Heart right ventricle (tissue), 16 donors: ENCODE results near the gene PDHA1. TPM values are rescaled to one million over a fixed set of nuclear protein-coding genes. Genes with fewer than 3 reads are reported as not detected.

Source experiments
- ATAC-seq, 8 donors: fragments of 200-7000 bp; cut with Tn5 transposase; one replicate each; pipeline ENCODE4 v1.9.1; 2020; ENCODE audit warnings: mild to moderate bottlenecking in 8 of 8, moderate library complexity in 8 of 8, moderate number of reproducible peaks in 1 of 8
- DNase-seq, 2 donors: peaks; one replicate each; pipeline ENCODE4 v3.0.0-alpha.2; 2020
- H3K27ac ChIP-seq, 10 donors: fragments of 200-600 bp; sonication (generic) in 2 of 10; one replicate each; pipeline versions ENCODE4 v1.5.0 to v1.8.0; 2020 to 2022; ENCODE audit warnings: mild to moderate bottlenecking in 3 of 10
- H3K27me3 ChIP-seq, 7 donors: fragments of 200-600 bp; one replicate each; pipeline ENCODE4 v1.8.0; 2021 to 2022; ENCODE audit warnings: mild to moderate bottlenecking in 2 of 7
- H3K36me3 ChIP-seq, 9 donors: fragments of 200-600 bp; sonication (generic) in 1 of 9; one replicate each; pipeline versions ENCODE4 v1.5.0 to v1.8.0; 2020 to 2022; ENCODE audit warnings: mild to moderate bottlenecking in 2 of 9
- H3K4me1 ChIP-seq, 9 donors: fragments of 200-600 bp; sonication (generic) in 1 of 9; one replicate each; pipeline versions ENCODE4 v1.5.0 to v1.8.0; 2020 to 2022; ENCODE audit warnings: mild to moderate bottlenecking in 4 of 9
- H3K4me3 ChIP-seq, 10 donors: fragments of 200-600 bp; sonication (generic) in 2 of 10; one replicate each; pipeline versions ENCODE4 v1.5.0 to v1.8.0; 2020 to 2022; ENCODE audit warnings: mild to moderate bottlenecking in 7 of 10, moderate library complexity in 2 of 10
- H3K9me3 ChIP-seq, 11 donors: fragments of 200-600 bp in 10 of 11; sonication (generic) in 2 of 11; one replicate each; pipeline versions ENCODE4 v1.5.0 to v1.8.0; 2013 to 2022; ENCODE audit warnings: mild to moderate bottlenecking in 2 of 11, control low read depth in 1 of 11, moderate library complexity in 1 of 11
- CTCF ChIP-seq, 9 donors: fragments of 200-600 bp; sonication (generic) in 2 of 9; IDR thresholded peaks; one replicate each; pipeline versions ENCODE4 v1.5.0 to v1.8.0; 2021 to 2022; ENCODE audit warnings: antibody characterized with exemption in 9 of 9, mild to moderate bottlenecking in 5 of 9, moderate library complexity in 1 of 9
- WGBS, 2 donors: extraction: QIAGEN DNeasy Blood & Tissue Kit; methylation state at CpG; one replicate each; pipeline ENCODE4 v1.1.7; 2013; ENCODE audit warnings: inconsistent platforms in 1 of 2; 5-methylcytosine and 5-hydroxymethylcytosine counted together
- intact Hi-C, 10 donors: fragments of 100-400 bp; cut with DNase I; formaldehyde crosslinking; loops; one replicate each; pipeline versions ENCODE4 v1.11.1 to v1.14.2; 2022
- polyA plus RNA-seq, 2 donors: library from polyadenylated mRNA; stranded (reverse); fragments of 200-250 nt; gene quantifications; one replicate each; pipeline ENCODE4 v1.2.3, GENCODE V29; 2013
- total RNA-seq, 10 donors: library from RNA; stranded (reverse); fragmentation: NEBNext Ultra II Directional in 3 of 10; extraction: Animal tissue kit (Norgen Biotek cat#: 25700) in 3 of 10; gene quantifications; one replicate each; pipeline versions ENCODE4 v1.2.1 to v1.2.4, GENCODE V29; 2021 to 2023
- donor health status: Arrhythmogenic right ventricular cardiomyopathy.
- donor health status: ischemic (EF 13 %, LVEDD 7.1; RV severe dilation, severe dysfunction).
- donor health status: healthy with polysubstance abuse.
- donor health status: DM: no; HTN: yes; CAD: no.
- donor health status: DM: no; HTN: no; CAD: no.
- donor health status: ischemic (EF 25% LVEDD 6.9; RV normal size, moderate dysfunction).
- donor health status: ischemic (EF 25% LVEDD 5.7; RV mildly dilated, moderate dysfunction).
- donor health status: healthy.
- donor health status: DM: yes; HTN: yes; CAD: no.
- donor health status: Ischemic cardiomyopathy.
- donor health status: ischemic (EF 35%, LVEDD 5.7; RV mildly dilated, moderate dysfunction).
- donor health status: nonischemic (EF 11% LVEDD 7.7; RV severe dilation, severe dysfunction).
- donor health status: DM: yes; HTN: yes; CAD: no.
- donor health status: PGD.
- donor health status: ischemic (EF 29% LVEDD 5.4; RV normal size, mild dysfunction).
- donor health status: nonischemic (EF 23%, LVEDD 6.1; RV moderate dilation, normal function).

Gene PDHA1
- total and polyA plus RNA-seq, 12 donors, result 867 to 1,411 (median 1,050) TPM

- ATAC-seq, result no peak
- Histone ChIP-seq H3K27ac (no peak overlapping the region), H3K27me3 (no peaks in the 10 kb centered on the region), H3K4me1 (no peaks in the 10 kb centered on the region), H3K36me3 (peaks cover 0 to 73% (median 0%) of the 10 kb centered on the region in 9 donors), H3K4me3 (no peak overlapping the region), H3K9me3 (no peaks in the 10 kb centered on the region)
- intact Hi-C loops, result no loop called here
- no peak for DNase-seq
- no peak for TF ChIP-seq CTCF (IDR thresholded peaks at IDR 0.05)
- WGBS, 2 donors, result 54 to 59% methylated on average over 4 of the region's 4 CpGs
These were observed 18.0 kb downstream of the PDHA1 start for GRCh38 chrX:19361701-19362100.

- H3K9me3 ChIP-seq, result no peaks in the 10 kb centered on the region
- H3K36me3 ChIP-seq, result peaks cover 0 to 6% (median 0%) of the 10 kb centered on the region in 9 donors
- H3K27me3 ChIP-seq, result peaks cover 0 to 3% (median 0%) of the 10 kb centered on the region in 7 donors
- DNase-seq (no peak), ATAC-seq (no peak)
- H3K4me1 ChIP-seq, result peaks cover 0 to 5% (median 0%) of the 10 kb centered on the region in 9 donors
- H3K4me3 ChIP-seq, result no peak overlapping the region
- intact Hi-C loops, result no loop called here
- no peak for TF ChIP-seq CTCF (IDR thresholded peaks at IDR 0.05)
- 94 to 97% methylated on average over 6 of the region's 6 CpGs for WGBS, 2 donors
- H3K27ac ChIP-seq, result no peak overlapping the region
These were observed 24.8 kb downstream of the PDHA1 start for GRCh38 chrX:19368576-19368975.

- TF ChIP-seq CTCF (IDR thresholded peaks at IDR 0.05), result no peak
- DNase-seq (no peak), ATAC-seq (no peak)
- Histone ChIP-seq H3K27ac (no peak overlapping the region), H3K27me3 (peaks cover 0 to 3% (median 0%) of the 10 kb centered on the region in 7 donors), H3K4me3 (no peak overlapping the region), H3K4me1 (peaks cover 0 to 5% (median 0%) of the 10 kb centered on the region in 9 donors), H3K36me3 (no peaks in the 10 kb centered on the region), H3K9me3 (no peaks in the 10 kb centered on the region)
- 87 to 90% methylated on average over 5 of the region's 5 CpGs for WGBS, 2 donors
- intact Hi-C loops, result loop anchor here in 9 of 10 donors (10.0 kb wide), 2 partner anchors 165 to 515 kb away; partner anchors contain the start of gene SH3KBP1 (in 7 of the 9)
These were observed 26.3 kb downstream of the PDHA1 start for GRCh38 chrX:19370061-19370460.

GRCh38 chrX:19372170-19372546 is 28.4 kb downstream of the PDHA1 start:
- ATAC-seq (peak in 7 of 8 donors; percentile 66 to 84 (median 76)), DNase-seq (peak; percentile 50 to 57)
- WGBS, 2 donors, result 1% methylated on average over 9 of the region's 9 CpGs
- intact Hi-C loops, result loop anchor here in 9 of 10 donors (1.0 to 10.0 kb wide), 3 partner anchors 163 to 513 kb away; partner anchors contain the start of gene SH3KBP1 (in 7 of the 9)
- TF ChIP-seq CTCF (IDR thresholded peaks at IDR 0.05), result peak; percentile 24 to 75 (median 64)
- H3K27ac ChIP-seq, result no peak overlapping the region
- no peaks in the 10 kb centered on the region for H3K9me3 ChIP-seq
- H3K36me3 ChIP-seq, result no peaks in the 10 kb centered on the region
- H3K27me3 ChIP-seq, result peaks cover 0 to 3% (median 0%) of the 10 kb centered on the region in 7 donors
- peak overlapping the region in 8 of 10 donors; percentile 13 to 56 (median 48) for H3K4me3 ChIP-seq
- peaks cover 0 to 5% (median 0%) of the 10 kb centered on the region in 9 donors for H3K4me1 ChIP-seq
